HepG2 (cell line): ENCODE measurements around the gene GTF2I. TPM values are rescaled to one million over a fixed set of nuclear protein-coding genes. Genes with fewer than 3 reads are reported as not detected.

Source experiments
- BCL6 ChIP-seq: IDR thresholded peaks from 2 replicates; pipeline ENCODE4 v1.6.1; 2016; ENCODE audit warnings: missing genetic modification reagents, missing compliant biosample characterization
- DPF2 ChIP-seq: sonication (generic); formaldehyde crosslinking; IDR thresholded peaks from 2 replicates; pipeline ENCODE4 v1.4.0; 2020; ENCODE audit warnings: mild to moderate bottlenecking, low read depth, missing genetic modification reagents, borderline replicate concordance
- HNF4G ChIP-seq, 2 experiments: sonication (generic) in 1 of 2; formaldehyde crosslinking in 1 of 2; IDR thresholded peaks; 2 replicates each; pipeline versions ENCODE4 v1.4.0 to v1.6.1; 2011 to 2020; ENCODE audit warnings: borderline replicate concordance in 2 of 2, low read depth in 2 of 2, mild to moderate bottlenecking in 2 of 2, low read length in 1 of 2, missing genetic modification reagents in 1 of 2, moderate library complexity in 1 of 2
- KLF15 ChIP-seq: sonication (generic); formaldehyde crosslinking; IDR thresholded peaks from 2 replicates; pipeline ENCODE4 v1.8.1; 2023; ENCODE audit warnings: borderline replicate concordance, mild to moderate bottlenecking, inconsistent platforms, missing genetic modification reagents, mixed read lengths
- NFAT5 ChIP-seq: sonication (generic); formaldehyde crosslinking; IDR thresholded peaks from 2 replicates; pipeline ENCODE4 v1.4.0; 2020; ENCODE audit warnings: missing genetic modification reagents
- PLRG1 ChIP-seq: fragments of 450-650 bp; conservative IDR thresholded peaks from 2 replicates; pipeline ENCODE4 v1.6.1; 2016
- SRSF1 ChIP-seq: fragments of 200-400 bp; formaldehyde crosslinking; optimal IDR thresholded peaks from 2 replicates; pipeline ENCODE3; 2017; ENCODE audit warnings: mild to moderate bottlenecking, low read depth, low read length, moderate library complexity
- SUZ12 ChIP-seq: fragments of 150-350 bp; IDR thresholded peaks from 2 replicates; pipeline ENCODE4 v1.6.1; 2014; ENCODE audit warnings: low read depth, low read length
- ZKSCAN5 ChIP-seq: sonication (generic); formaldehyde crosslinking; IDR thresholded peaks from 2 replicates; pipeline ENCODE4 v1.5.1; 2020; ENCODE audit warnings: mild to moderate bottlenecking, missing genetic modification reagents
- ZNF274 ChIP-seq: sonication (generic); formaldehyde crosslinking; IDR thresholded peaks from 2 replicates; pipeline ENCODE4 v1.5.1; 2020; ENCODE audit warnings: mild to moderate bottlenecking, missing genetic modification reagents
- ZNF530 ChIP-seq: sonication (generic); formaldehyde crosslinking; IDR thresholded peaks from 2 replicates; pipeline ENCODE4 v1.5.0; 2020; ENCODE audit warnings: low read depth, mild to moderate bottlenecking, missing genetic modification reagents
- ZNF556 ChIP-seq: sonication (generic); formaldehyde crosslinking; IDR thresholded peaks from 2 replicates; pipeline ENCODE4 v1.4.0; 2020; ENCODE audit warnings: mild to moderate bottlenecking, missing genetic modification reagents, borderline replicate concordance
- ZNF563 ChIP-seq: sonication (generic); formaldehyde crosslinking; IDR thresholded peaks from 2 replicates; pipeline ENCODE4 v1.8.0; 2022; ENCODE audit warnings: mild to moderate bottlenecking, moderate library complexity, missing genetic modification reagents
- ZNF746 ChIP-seq: sonication (generic); formaldehyde crosslinking; IDR thresholded peaks from 2 replicates; pipeline ENCODE4 v1.8.0; 2022; ENCODE audit warnings: mild to moderate bottlenecking, missing genetic modification reagents
- polyA plus RNA-seq, 8 experiments: library from polyadenylated mRNA; depleted of rRNA in 3 of 8; stranded (reverse) in 7 of 8; unstranded in 1 of 8; fragments of >200 nt; fragmentation: Illumina TruSeq in 4 of 8; extraction: Trizol in 4 of 8; gene quantifications; 2 replicates each; pipeline versions ENCODE4 v1.2.1 to v1.2.3, GENCODE V29; 2011 to 2016; ENCODE audit warnings: low read depth in 4 of 8, missing spikeins in 1 of 8, mixed read lengths in 1 of 8; ENCODE audit not compliant: insufficient read depth in 1 of 8
- total RNA-seq, 5 experiments: library from RNA; depleted of rRNA; stranded (reverse); fragments of >200 nt; fragmentation: Illumina TruSeq; extraction: Trizol; gene quantifications; 2 replicates each; pipeline ENCODE4 v1.2.3, GENCODE V29; 2016; ENCODE audit warnings: low read depth in 1 of 5
- TF ChIP-seq, protein P1 (sequence below): sonication (generic); formaldehyde crosslinking; IDR thresholded peaks from 2 replicates; pipeline ENCODE4 v1.8.0; 2022; ENCODE audit warnings: missing genetic modification reagents, low read depth, mild to moderate bottlenecking, borderline replicate concordance
- TF ChIP-seq, protein P2 (sequence below): IDR thresholded peaks from 2 replicates; pipeline ENCODE4 v1.6.1; 2016; ENCODE audit warnings: missing genetic modification reagents, missing compliant biosample characterization
- TF ChIP-seq, protein P3 (sequence below): sonication (generic); formaldehyde crosslinking; IDR thresholded peaks from 2 replicates; pipeline ENCODE4 v1.4.0; 2020; ENCODE audit warnings: missing genetic modification reagents, borderline replicate concordance

The GTF2I gene
- total and polyA plus RNA-seq, 2 of the 13 experiments (the other 11 are each of a cell fraction or from before 2014, with no cell fraction given), result 74.6 to 125 TPM

DNA sequence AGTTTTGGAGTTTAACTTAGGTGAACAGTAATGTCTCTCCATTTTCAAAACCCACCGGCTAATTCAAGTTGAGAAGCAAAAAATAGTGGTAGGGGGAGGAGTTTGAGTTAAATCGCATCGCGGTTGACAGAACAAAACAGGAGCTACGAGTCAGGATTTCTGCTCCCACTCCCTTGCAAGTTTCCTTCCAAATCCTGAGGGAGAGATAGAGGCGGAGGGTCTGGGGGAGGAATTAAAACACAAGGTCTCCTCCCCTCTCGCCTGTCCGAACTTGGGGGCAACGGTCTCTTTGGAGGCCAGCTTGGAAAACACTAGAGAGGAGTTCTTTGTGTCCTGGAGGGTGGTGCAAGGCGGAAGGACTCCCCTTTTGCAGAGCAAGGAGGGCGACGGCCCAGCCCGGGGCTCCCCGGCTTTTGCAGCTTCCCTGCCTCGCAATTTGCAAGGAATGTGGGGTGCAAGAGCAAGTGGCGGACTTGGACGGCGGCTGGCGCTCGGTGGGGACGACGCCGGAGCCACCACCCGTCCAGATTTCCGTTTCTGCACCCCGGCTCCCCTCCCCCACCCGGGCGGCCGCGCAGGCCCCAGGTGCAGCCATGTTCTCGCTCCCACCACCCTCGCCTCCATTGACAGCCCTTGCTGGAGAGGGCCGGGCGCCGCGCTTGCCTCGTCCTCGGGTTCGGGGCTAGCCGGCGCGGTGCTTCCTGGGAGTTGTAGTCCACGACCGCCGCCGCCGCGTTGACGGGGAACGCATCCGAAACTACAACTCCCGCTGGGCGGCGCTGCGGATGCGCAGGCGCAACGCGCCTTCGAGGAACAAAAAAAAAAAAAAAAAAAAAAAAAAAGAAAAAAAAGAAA lies 454 bp upstream of the GTF2I start (continued):
- TF ChIP-seq SUZ12 (peak; percentile 85), ZNF530 (CRISPR knock-in tag) (no peak), SRSF1 (peak; percentile 85), NFAT5 (CRISPR knock-in tag) (no peak), KLF15 (no peak), DPF2 (CRISPR knock-in tag) (no peak), PLRG1 (no peak), HNF4G (IDR thresholded peaks at IDR 0.05; ENCODE audit: borderline replicate concordance, low read depth, low read length) (peak; percentile 37; the same call in 1 of the 2 replicates), HNF4G (CRISPR knock-in tag; IDR thresholded peaks at IDR 0.05; ENCODE audit: borderline replicate concordance, low read depth) (no peak), ZNF563 (peak; percentile 59; the same call in 1 of the 2 replicates), BCL6 (CRISPR knock-in tag) (peak; percentile 87), ZNF274 (CRISPR knock-in tag) (no peak), ZKSCAN5 (no peak), ZNF746 (CRISPR knock-in tag) (peak; percentile 84), ZNF556 (no peak)
- TF ChIP-seq, protein P1, sequence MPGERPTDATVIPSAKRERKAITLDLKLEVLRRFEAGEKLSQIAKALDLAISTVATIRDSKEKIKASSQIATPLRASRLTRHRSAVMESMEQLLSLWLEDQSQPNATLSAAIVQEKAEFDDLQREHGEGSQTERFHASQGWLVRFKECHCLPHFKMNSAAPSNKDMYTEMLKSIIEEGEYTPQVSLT (CRISPR knock-in tag), result no peak
- TF ChIP-seq, protein P2, sequence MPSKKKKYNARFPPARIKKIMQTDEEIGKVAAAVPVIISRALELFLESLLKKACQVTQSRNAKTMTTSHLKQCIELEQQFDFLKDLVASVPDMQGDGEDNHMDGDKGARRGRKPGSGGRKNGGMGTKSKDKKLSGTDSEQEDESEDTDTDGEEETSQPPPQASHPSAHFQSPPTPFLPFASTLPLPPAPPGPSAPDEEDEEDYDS (CRISPR knock-in tag), result peak; percentile 61
- TF ChIP-seq, protein P3, sequence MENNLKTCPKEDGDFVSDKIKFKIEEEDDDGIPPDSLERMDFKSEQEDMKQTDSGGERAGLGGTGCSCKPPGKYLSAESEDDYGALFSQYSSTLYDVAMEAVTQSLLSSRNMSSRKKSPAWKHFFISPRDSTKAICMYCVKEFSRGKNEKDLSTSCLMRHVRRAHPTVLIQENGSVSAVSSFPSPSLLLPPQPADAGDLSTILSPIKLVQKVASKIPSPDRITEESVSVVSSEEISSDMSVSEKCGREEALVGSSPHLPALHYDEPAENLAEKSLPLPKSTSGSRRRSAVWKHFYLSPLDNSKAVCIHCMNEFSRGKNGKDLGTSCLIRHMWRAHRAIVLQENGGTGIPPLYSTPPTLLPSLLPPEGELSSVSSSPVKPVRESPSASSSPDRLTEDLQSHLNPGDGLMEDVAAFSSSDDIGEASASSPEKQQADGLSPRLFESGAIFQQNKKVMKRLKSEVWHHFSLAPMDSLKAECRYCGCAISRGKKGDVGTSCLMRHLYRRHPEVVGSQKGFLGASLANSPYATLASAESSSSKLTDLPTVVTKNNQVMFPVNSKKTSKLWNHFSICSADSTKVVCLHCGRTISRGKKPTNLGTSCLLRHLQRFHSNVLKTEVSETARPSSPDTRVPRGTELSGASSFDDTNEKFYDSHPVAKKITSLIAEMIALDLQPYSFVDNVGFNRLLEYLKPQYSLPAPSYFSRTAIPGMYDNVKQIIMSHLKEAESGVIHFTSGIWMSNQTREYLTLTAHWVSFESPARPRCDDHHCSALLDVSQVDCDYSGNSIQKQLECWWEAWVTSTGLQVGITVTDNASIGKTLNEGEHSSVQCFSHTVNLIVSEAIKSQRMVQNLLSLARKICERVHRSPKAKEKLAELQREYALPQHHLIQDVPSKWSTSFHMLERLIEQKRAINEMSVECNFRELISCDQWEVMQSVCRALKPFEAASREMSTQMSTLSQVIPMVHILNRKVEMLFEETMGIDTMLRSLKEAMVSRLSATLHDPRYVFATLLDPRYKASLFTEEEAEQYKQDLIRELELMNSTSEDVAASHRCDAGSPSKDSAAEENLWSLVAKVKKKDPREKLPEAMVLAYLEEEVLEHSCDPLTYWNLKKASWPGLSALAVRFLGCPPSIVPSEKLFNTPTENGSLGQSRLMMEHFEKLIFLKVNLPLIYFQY (CRISPR knock-in tag), result no peak
